ENCODE results near the gene TCF25. TPM values are rescaled to one million over a fixed set of nuclear protein-coding genes. Genes with fewer than 3 reads are reported as not detected.

TCF25 gene
- total RNA-seq, 1 donor from 2014 or later = 193 TPM

- FAIRE-seq = no peak
- H3K36me3 ChIP-seq (ENCODE audit: insufficient read depth, low read length) = peaks cover 16% of the 10 kb centered on the region
- no peak overlapping the region for H2AFZ ChIP-seq (ENCODE audit: low read depth, low read length)
- H3K27me3 ChIP-seq (ENCODE audit: insufficient read depth, low read length) = no peaks in the 10 kb centered on the region
- no peak overlapping the region for H3K4me3 ChIP-seq (ENCODE audit: insufficient read depth, low read depth, low read length)
- H4K20me1 ChIP-seq (ENCODE audit: insufficient read depth, low read length) = peaks cover 53% of the 10 kb centered on the region
- peaks cover 3% of the 10 kb centered on the region for H3K9me3 ChIP-seq (ENCODE audit: insufficient read depth, low read depth, low read length)
- H3K79me2 ChIP-seq (ENCODE audit: insufficient read depth, low read length) = no peaks in the 10 kb centered on the region
- H3K4me2 ChIP-seq (ENCODE audit: low read length) = no peak overlapping the region
- no peak overlapping the region for H3K27ac Mint-ChIP-seq (ENCODE audit: unreplicated experiment)
- no peak overlapping the region for H3K4me3 Mint-ChIP-seq (ENCODE audit: unreplicated experiment)
- H3K27me3 Mint-ChIP-seq (ENCODE audit: low read depth, unreplicated experiment) = no peaks in the 10 kb centered on the region
- TF ChIP-seq CTCF (IDR thresholded peaks at IDR 0.05; ENCODE audit: insufficient read depth, low read depth, low read length) = no peak
- TF ChIP-seq EZH2 (IDR thresholded peaks at IDR 0.05; ENCODE audit: insufficient read depth, low read length) = no peak
- peaks cover 12% of the 10 kb centered on the region for H3K4me1 ChIP-seq (ENCODE audit: insufficient read depth, low read length)
- no peak overlapping the region for H3K27ac ChIP-seq (ENCODE audit: low read depth, low read length)
- no peak overlapping the region for H3K9ac ChIP-seq (ENCODE audit: low read length)
- H3K4me1 Mint-ChIP-seq (ENCODE audit: low read depth, unreplicated experiment) = peaks cover 2% of the 10 kb centered on the region
- H3K9me3 Mint-ChIP-seq (ENCODE audit: unreplicated experiment) = no peaks in the 10 kb centered on the region
- H3K36me3 Mint-ChIP-seq (ENCODE audit: low read depth, unreplicated experiment) = peaks cover 19% of the 10 kb centered on the region
- no peak for DNase-seq (ENCODE audit: low read depth)
Measured at GRCh38 chr16:89908236-89908635, 34.8 kb downstream of the TCF25 start.

- peaks cover 21% of the 10 kb centered on the region for H3K36me3 Mint-ChIP-seq (ENCODE audit: low read depth, unreplicated experiment)
- Histone ChIP-seq H3K9me3 (ENCODE audit: insufficient read depth, low read depth, low read length) (peaks cover 3% of the 10 kb centered on the region), H2AFZ (ENCODE audit: low read depth, low read length) (no peak overlapping the region), H4K20me1 (ENCODE audit: insufficient read depth, low read length) (peaks cover 60% of the 10 kb centered on the region), H3K4me1 (ENCODE audit: insufficient read depth, low read length) (peaks cover 12% of the 10 kb centered on the region), H3K36me3 (ENCODE audit: insufficient read depth, low read length) (peaks cover 12% of the 10 kb centered on the region), H3K27ac (ENCODE audit: low read depth, low read length) (no peak overlapping the region), H3K4me3 (ENCODE audit: insufficient read depth, low read depth, low read length) (no peak overlapping the region), H3K9ac (ENCODE audit: low read length) (no peak overlapping the region), H3K4me2 (ENCODE audit: low read length) (peak overlapping the region; percentile 32), H3K79me2 (ENCODE audit: insufficient read depth, low read length) (no peaks in the 10 kb centered on the region), H3K27me3 (ENCODE audit: insufficient read depth, low read length) (no peaks in the 10 kb centered on the region)
- H3K4me1 Mint-ChIP-seq (ENCODE audit: low read depth, unreplicated experiment) = peaks cover 2% of the 10 kb centered on the region
- no peaks in the 10 kb centered on the region for H3K9me3 Mint-ChIP-seq (ENCODE audit: unreplicated experiment)
- FAIRE-seq (no peak), DNase-seq (ENCODE audit: low read depth) (peak; percentile 60)
- TF ChIP-seq CTCF (IDR thresholded peaks at IDR 0.05; ENCODE audit: insufficient read depth, low read depth, low read length) (peak; percentile 82), EZH2 (IDR thresholded peaks at IDR 0.05; ENCODE audit: insufficient read depth, low read length) (no peak)
- no peak overlapping the region for H3K4me3 Mint-ChIP-seq (ENCODE audit: unreplicated experiment)
- H3K27ac Mint-ChIP-seq (ENCODE audit: unreplicated experiment) = peak overlapping the region; percentile 41
- no peaks in the 10 kb centered on the region for H3K27me3 Mint-ChIP-seq (ENCODE audit: low read depth, unreplicated experiment)
Measured at GRCh38 chr16:89909777-89910716, 36.7 kb downstream of the TCF25 start.

Data from astrocyte (in vitro differentiated cells and primary cell).